HepG2 (cell line): ENCODE results near the gene HAUS1. TPM values are rescaled to one million over a fixed set of nuclear protein-coding genes. Genes with fewer than 3 reads are reported as not detected.

ENCODE experiments used
- FOXA3 ChIP-seq: IDR thresholded peaks from 2 replicates; pipeline ENCODE4 v1.6.1; 2016; ENCODE audit warnings: missing genetic modification reagents, missing compliant biosample characterization
- HDAC2 ChIP-seq: sonication (generic); formaldehyde crosslinking; IDR thresholded peaks from 2 replicates; pipeline ENCODE4 v1.4.0; 2020; ENCODE audit warnings: missing genetic modification reagents
- IRX3 ChIP-seq: sonication (generic); formaldehyde crosslinking; IDR thresholded peaks from 2 replicates; pipeline ENCODE4 v1.8.1; 2023; ENCODE audit warnings: mild to moderate bottlenecking, low read depth, missing genetic modification reagents, borderline replicate concordance
- KLF9 ChIP-seq: IDR thresholded peaks from 2 replicates; pipeline ENCODE4 v1.6.1; 2016; ENCODE audit warnings: low read depth
- KMT2A ChIP-seq: sonication (generic); formaldehyde crosslinking; IDR thresholded peaks from 2 replicates; pipeline ENCODE4 v1.4.0; 2020; ENCODE audit warnings: missing genetic modification reagents
- KMT2B ChIP-seq: IDR thresholded peaks from 2 replicates; pipeline ENCODE4 v1.6.1; 2016; ENCODE audit warnings: missing genetic modification reagents, missing compliant biosample characterization
- MYNN ChIP-seq: sonication (generic); formaldehyde crosslinking; IDR thresholded peaks from 2 replicates; pipeline ENCODE4 v1.4.0; 2020; ENCODE audit warnings: mild to moderate bottlenecking, low read depth, missing genetic modification reagents
- ONECUT2 ChIP-seq: sonication (generic); formaldehyde crosslinking; IDR thresholded peaks from 2 replicates; pipeline ENCODE4 v1.4.0; 2020; ENCODE audit warnings: missing genetic modification reagents
- POLR2A ChIP-seq, 2 experiments: IDR thresholded peaks; 2 replicates each; pipeline ENCODE4 v1.6.1; 2011; ENCODE audit warnings: low read depth in 2 of 2, low read length in 2 of 2, mild to moderate bottlenecking in 1 of 2, moderate library complexity in 1 of 2; ENCODE audit not compliant: insufficient read depth in 1 of 2
- RARA ChIP-seq: IDR thresholded peaks from 2 replicates; pipeline ENCODE4 v1.6.1; 2016; ENCODE audit warnings: missing genetic modification reagents, missing compliant biosample characterization
- TBX3 ChIP-seq: fragments of 450-650 bp; IDR thresholded peaks from 2 replicates; pipeline ENCODE4 v1.6.1; 2017; ENCODE audit warnings: antibody characterized with exemption, mild to moderate bottlenecking, inconsistent platforms, borderline replicate concordance
- ZNF383 ChIP-seq: sonication (generic); formaldehyde crosslinking; IDR thresholded peaks from 2 replicates; pipeline ENCODE4 v1.4.0; 2020; ENCODE audit warnings: missing genetic modification reagents, mild to moderate bottlenecking, borderline replicate concordance
- ZNF557 ChIP-seq: sonication (generic); formaldehyde crosslinking; IDR thresholded peaks from 2 replicates; pipeline ENCODE4 v1.4.0; 2020; ENCODE audit warnings: missing genetic modification reagents
- ZNF775 ChIP-seq: sonication (generic); formaldehyde crosslinking; IDR thresholded peaks from 2 replicates; pipeline ENCODE4 v1.4.0; 2020; ENCODE audit warnings: missing genetic modification reagents, mild to moderate bottlenecking, moderate library complexity, borderline replicate concordance
- ZSCAN31 ChIP-seq: sonication (generic); formaldehyde crosslinking; IDR thresholded peaks from 2 replicates; pipeline ENCODE4 v1.5.0; 2020; ENCODE audit warnings: low read depth, mild to moderate bottlenecking, missing genetic modification reagents
- polyA plus RNA-seq, 8 experiments: library from polyadenylated mRNA; depleted of rRNA in 3 of 8; stranded (reverse) in 7 of 8; unstranded in 1 of 8; fragments of >200 nt; fragmentation: Illumina TruSeq in 4 of 8; extraction: Trizol in 4 of 8; gene quantifications; 2 replicates each; pipeline versions ENCODE4 v1.2.1 to v1.2.3, GENCODE V29; 2011 to 2016; ENCODE audit warnings: low read depth in 4 of 8, missing spikeins in 1 of 8, mixed read lengths in 1 of 8; ENCODE audit not compliant: insufficient read depth in 1 of 8
- total RNA-seq, 5 experiments: library from RNA; depleted of rRNA; stranded (reverse); fragments of >200 nt; fragmentation: Illumina TruSeq; extraction: Trizol; gene quantifications; 2 replicates each; pipeline ENCODE4 v1.2.3, GENCODE V29; 2016; ENCODE audit warnings: low read depth in 1 of 5
- TF ChIP-seq, protein P1 (sequence below): sonication (generic); formaldehyde crosslinking; IDR thresholded peaks from 2 replicates; pipeline ENCODE4 v1.5.0; 2020; ENCODE audit warnings: mild to moderate bottlenecking, missing genetic modification reagents, moderate library complexity
- TF ChIP-seq, protein P2 (sequence below): sonication (generic); formaldehyde crosslinking; IDR thresholded peaks from 2 replicates; pipeline ENCODE4 v1.4.0; 2020; ENCODE audit warnings: mild to moderate bottlenecking, missing genetic modification reagents, borderline replicate concordance
- TF ChIP-seq, protein P3 (sequence below): sonication (generic); formaldehyde crosslinking; IDR thresholded peaks from 2 replicates; pipeline ENCODE4 v1.4.0; 2020; ENCODE audit warnings: missing genetic modification reagents, borderline replicate concordance
- TF ChIP-seq, protein P4 (sequence below): IDR thresholded peaks from 2 replicates; pipeline ENCODE4 v1.6.1; 2016; ENCODE audit warnings: missing genetic modification reagents, missing compliant biosample characterization

HAUS1 gene
- total and polyA plus RNA-seq, 2 of the 13 experiments (the other 11 are each of a cell fraction or from before 2014, with no cell fraction given): 20.6 to 59.2 TPM

DNA sequence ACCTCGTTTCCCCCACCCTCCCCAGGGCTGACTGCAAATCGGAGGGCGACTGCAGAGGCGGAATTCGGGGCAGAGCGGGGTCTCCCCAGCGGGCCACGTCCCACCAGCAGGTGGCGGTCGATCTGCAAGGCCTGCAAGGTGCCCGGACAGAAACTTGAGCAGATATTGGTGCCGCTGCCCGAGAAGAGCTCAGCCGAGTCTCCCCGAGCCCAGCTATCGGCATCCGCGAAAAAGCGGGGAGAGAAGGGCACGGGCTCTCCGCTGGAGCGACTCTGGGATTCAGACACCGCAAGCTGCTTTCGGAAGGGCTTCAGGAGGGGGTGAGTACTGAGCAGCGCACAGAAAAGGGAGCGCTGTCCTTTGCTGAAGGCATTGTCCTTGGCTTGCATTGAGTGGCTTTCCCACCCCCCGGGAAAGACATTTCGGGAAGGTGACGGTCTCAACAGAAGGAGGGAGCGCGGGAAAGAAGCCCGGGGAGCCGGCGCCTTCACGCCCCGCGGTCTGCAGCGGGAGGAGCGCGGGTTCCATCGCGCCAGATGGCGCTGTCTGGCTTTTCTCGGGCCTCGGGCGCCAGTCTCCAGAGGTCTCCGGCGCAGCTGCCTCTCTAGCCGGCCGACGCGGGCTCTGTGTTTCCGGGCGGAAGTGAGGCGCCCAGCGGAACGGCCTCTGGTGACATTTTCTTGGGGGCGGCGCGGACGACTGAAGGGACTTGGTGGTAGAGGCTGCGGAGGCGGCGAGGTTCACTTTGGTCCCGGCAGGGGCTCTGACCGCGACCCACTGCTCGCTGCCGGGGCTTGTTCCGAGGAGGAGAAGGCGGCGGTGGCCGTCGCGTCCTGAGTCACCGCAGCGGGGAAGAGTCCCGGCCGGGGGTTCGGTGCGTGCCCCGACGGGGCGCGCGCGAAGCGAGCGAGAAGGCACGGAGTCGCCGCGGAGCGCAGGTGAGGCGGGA lies 69.5 kb downstream of the HAUS1 start (continued):
- TF ChIP-seq, protein P1, sequence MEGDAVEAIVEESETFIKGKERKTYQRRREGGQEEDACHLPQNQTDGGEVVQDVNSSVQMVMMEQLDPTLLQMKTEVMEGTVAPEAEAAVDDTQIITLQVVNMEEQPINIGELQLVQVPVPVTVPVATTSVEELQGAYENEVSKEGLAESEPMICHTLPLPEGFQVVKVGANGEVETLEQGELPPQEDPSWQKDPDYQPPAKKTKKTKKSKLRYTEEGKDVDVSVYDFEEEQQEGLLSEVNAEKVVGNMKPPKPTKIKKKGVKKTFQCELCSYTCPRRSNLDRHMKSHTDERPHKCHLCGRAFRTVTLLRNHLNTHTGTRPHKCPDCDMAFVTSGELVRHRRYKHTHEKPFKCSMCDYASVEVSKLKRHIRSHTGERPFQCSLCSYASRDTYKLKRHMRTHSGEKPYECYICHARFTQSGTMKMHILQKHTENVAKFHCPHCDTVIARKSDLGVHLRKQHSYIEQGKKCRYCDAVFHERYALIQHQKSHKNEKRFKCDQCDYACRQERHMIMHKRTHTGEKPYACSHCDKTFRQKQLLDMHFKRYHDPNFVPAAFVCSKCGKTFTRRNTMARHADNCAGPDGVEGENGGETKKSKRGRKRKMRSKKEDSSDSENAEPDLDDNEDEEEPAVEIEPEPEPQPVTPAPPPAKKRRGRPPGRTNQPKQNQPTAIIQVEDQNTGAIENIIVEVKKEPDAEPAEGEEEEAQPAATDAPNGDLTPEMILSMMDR: peak; percentile 88
- TF ChIP-seq ZNF557 (CRISPR knock-in tag) (no peak), MYNN (CRISPR knock-in tag) (no peak; the same call in none of the 2 replicates), ZNF383 (CRISPR knock-in tag) (no peak), ONECUT2 (CRISPR knock-in tag) (no peak), IRX3 (CRISPR knock-in tag) (no peak), RARA (CRISPR knock-in tag) (0 out of 2 replicates have a peak, but pooled peaks have one; percentile 3), FOXA3 (CRISPR knock-in tag) (peak; percentile 62), KLF9 (peak; percentile 72; the same call in 1 of the 2 replicates), KMT2B (CRISPR knock-in tag) (peak; percentile 98), KMT2A (CRISPR knock-in tag) (peak; percentile 98), POLR2A (IDR thresholded peaks at IDR 0.05; ENCODE audit: insufficient read depth in 1 of 2, low read depth in 2 of 2, low read length in 2 of 2) (peak; percentile 80 to 87), HDAC2 (peak; percentile 76), ZSCAN31 (CRISPR knock-in tag) (peak; percentile 59; the same call in 1 of the 2 replicates), ZNF775 (CRISPR knock-in tag) (0 out of 2 replicates have a peak, but pooled peaks have one; percentile 41), TBX3 (0 out of 2 replicates have a peak, but pooled peaks have one; percentile 7)
- TF ChIP-seq, protein P2, sequence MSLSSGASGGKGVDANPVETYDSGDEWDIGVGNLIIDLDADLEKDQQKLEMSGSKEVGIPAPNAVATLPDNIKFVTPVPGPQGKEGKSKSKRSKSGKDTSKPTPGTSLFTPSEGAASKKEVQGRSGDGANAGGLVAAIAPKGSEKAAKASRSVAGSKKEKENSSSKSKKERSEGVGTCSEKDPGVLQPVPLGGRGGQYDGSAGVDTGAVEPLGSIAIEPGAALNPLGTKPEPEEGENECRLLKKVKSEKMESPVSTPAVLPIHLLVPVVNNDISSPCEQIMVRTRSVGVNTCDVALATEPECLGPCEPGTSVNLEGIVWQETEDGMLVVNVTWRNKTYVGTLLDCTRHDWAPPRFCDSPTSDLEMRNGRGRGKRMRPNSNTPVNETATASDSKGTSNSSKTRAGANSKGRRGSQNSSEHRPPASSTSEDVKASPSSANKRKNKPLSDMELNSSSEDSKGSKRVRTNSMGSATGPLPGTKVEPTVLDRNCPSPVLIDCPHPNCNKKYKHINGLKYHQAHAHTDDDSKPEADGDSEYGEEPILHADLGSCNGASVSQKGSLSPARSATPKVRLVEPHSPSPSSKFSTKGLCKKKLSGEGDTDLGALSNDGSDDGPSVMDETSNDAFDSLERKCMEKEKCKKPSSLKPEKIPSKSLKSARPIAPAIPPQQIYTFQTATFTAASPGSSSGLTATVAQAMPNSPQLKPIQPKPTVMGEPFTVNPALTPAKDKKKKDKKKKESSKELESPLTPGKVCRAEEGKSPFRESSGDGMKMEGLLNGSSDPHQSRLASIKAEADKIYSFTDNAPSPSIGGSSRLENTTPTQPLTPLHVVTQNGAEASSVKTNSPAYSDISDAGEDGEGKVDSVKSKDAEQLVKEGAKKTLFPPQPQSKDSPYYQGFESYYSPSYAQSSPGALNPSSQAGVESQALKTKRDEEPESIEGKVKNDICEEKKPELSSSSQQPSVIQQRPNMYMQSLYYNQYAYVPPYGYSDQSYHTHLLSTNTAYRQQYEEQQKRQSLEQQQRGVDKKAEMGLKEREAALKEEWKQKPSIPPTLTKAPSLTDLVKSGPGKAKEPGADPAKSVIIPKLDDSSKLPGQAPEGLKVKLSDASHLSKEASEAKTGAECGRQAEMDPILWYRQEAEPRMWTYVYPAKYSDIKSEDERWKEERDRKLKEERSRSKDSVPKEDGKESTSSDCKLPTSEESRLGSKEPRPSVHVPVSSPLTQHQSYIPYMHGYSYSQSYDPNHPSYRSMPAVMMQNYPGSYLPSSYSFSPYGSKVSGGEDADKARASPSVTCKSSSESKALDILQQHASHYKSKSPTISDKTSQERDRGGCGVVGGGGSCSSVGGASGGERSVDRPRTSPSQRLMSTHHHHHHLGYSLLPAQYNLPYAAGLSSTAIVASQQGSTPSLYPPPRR (CRISPR knock-in tag): 0 out of 2 replicates have a peak, but pooled peaks have one; percentile 16
- TF ChIP-seq, protein P3, sequence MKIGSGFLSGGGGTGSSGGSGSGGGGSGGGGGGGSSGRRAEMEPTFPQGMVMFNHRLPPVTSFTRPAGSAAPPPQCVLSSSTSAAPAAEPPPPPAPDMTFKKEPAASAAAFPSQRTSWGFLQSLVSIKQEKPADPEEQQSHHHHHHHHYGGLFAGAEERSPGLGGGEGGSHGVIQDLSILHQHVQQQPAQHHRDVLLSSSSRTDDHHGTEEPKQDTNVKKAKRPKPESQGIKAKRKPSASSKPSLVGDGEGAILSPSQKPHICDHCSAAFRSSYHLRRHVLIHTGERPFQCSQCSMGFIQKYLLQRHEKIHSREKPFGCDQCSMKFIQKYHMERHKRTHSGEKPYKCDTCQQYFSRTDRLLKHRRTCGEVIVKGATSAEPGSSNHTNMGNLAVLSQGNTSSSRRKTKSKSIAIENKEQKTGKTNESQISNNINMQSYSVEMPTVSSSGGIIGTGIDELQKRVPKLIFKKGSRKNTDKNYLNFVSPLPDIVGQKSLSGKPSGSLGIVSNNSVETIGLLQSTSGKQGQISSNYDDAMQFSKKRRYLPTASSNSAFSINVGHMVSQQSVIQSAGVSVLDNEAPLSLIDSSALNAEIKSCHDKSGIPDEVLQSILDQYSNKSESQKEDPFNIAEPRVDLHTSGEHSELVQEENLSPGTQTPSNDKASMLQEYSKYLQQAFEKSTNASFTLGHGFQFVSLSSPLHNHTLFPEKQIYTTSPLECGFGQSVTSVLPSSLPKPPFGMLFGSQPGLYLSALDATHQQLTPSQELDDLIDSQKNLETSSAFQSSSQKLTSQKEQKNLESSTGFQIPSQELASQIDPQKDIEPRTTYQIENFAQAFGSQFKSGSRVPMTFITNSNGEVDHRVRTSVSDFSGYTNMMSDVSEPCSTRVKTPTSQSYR (CRISPR knock-in tag): no peak
- TF ChIP-seq, protein P4, sequence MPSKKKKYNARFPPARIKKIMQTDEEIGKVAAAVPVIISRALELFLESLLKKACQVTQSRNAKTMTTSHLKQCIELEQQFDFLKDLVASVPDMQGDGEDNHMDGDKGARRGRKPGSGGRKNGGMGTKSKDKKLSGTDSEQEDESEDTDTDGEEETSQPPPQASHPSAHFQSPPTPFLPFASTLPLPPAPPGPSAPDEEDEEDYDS (CRISPR knock-in tag): 0 out of 2 replicates have a peak, but pooled peaks have one; percentile 47
